Endodermal cell (in vitro differentiated cells): Measurements from ENCODE around the gene MCTP1. TPM values are rescaled to one million over a fixed set of nuclear protein-coding genes. Genes with fewer than 3 reads are reported as not detected.

Source experiments
- DNase-seq: peaks from one replicate; pipeline ENCODE4 v3.0.0-alpha.2; 2017
- H3K27ac ChIP-seq: 2 replicates; pipeline ENCODE4 v1.5.1; 2013; ENCODE audit warnings: mild to moderate bottlenecking, low read depth, low read length, moderate library complexity
- H3K27me3 ChIP-seq: 2 replicates; pipeline ENCODE4 v1.6.1; 2013; ENCODE audit warnings: mild to moderate bottlenecking, low read length, moderate library complexity; ENCODE audit not compliant: insufficient read depth, control insufficient read depth, poor library complexity, severe bottlenecking
- H3K36me3 ChIP-seq: 2 replicates; pipeline ENCODE4 v1.7.0; 2013; ENCODE audit warnings: mild to moderate bottlenecking, low read length, moderate library complexity; ENCODE audit not compliant: control insufficient read depth, insufficient read depth
- H3K4me1 ChIP-seq: one replicate; pipeline ENCODE4 v1.7.0; 2013; ENCODE audit warnings: low read length; ENCODE audit not compliant: control insufficient read depth, insufficient read depth
- H3K4me3 ChIP-seq: 2 replicates; pipeline ENCODE4 v1.5.1; 2013; ENCODE audit warnings: mild to moderate bottlenecking, low read length, moderate library complexity
- H3K9ac ChIP-seq: 2 replicates; pipeline ENCODE4 v1.6.1; 2013; ENCODE audit warnings: mild to moderate bottlenecking, low read length, moderate library complexity; ENCODE audit not compliant: poor library complexity, severe bottlenecking; ENCODE audit errors: extremely low read depth
- H3K9me3 ChIP-seq: 2 replicates; pipeline ENCODE4 v1.6.1; 2013; ENCODE audit warnings: mild to moderate bottlenecking, low read length, moderate library complexity; ENCODE audit not compliant: control insufficient read depth
- H3K27ac Mint-ChIP-seq: 2 replicates; pipeline ENCODE4 v1.8.0; 2020; ENCODE audit warnings: mixed read lengths
- H3K27me3 Mint-ChIP-seq: 2 replicates; pipeline ENCODE4 v1.8.0; 2021; ENCODE audit warnings: mild to moderate bottlenecking, mixed read lengths; ENCODE audit not compliant: insufficient read depth
- H3K36me3 Mint-ChIP-seq: 2 replicates; pipeline ENCODE4 v1.8.0; 2020; ENCODE audit warnings: low read depth, mixed read lengths
- H3K4me1 Mint-ChIP-seq: 2 replicates; pipeline ENCODE4 v1.8.0; 2020; ENCODE audit warnings: mixed read lengths
- H3K4me3 Mint-ChIP-seq: 2 replicates; pipeline ENCODE4 v1.8.0; 2020; ENCODE audit warnings: mild to moderate bottlenecking, moderate library complexity, mixed read lengths
- H3K9me3 Mint-ChIP-seq: 2 replicates; pipeline ENCODE4 v1.8.0; 2020; ENCODE audit warnings: mild to moderate bottlenecking, mixed read lengths
- CTCF ChIP-seq: fragments of 200-600 bp; sonication (generic); conservative IDR thresholded peaks from 2 replicates; pipeline ENCODE4 v1.5.0; 2021; ENCODE audit warnings: antibody characterized with exemption, mild to moderate bottlenecking
- WGBS, 2 experiments: methylation state at CpG; one replicate each; pipeline versions ENCODE4 v1.1.5 to v1.1.7; 2013; ENCODE audit warnings: missing lambda C conversion rate in 2 of 2, mixed read lengths in 1 of 2; ENCODE audit not compliant: insufficient coverage in 1 of 2, insufficient read length in 1 of 2; 5-methylcytosine and 5-hydroxymethylcytosine counted together
- total RNA-seq, 2 donors: library from RNA; stranded (reverse); fragmentation: NEBNext Ultra II Directional in 1 of 2; extraction: Animal tissue kit (Norgen Biotek cat#: 25700) in 1 of 2; gene quantifications; 2 replicates in 1 of 2; 3 replicates in 1 of 2; pipeline ENCODE4 v1.2.1, GENCODE V29; 2021

MCTP1 gene
- total RNA-seq, 2 donors from 2014 or later = 0.71 to 3.7 TPM

DNA sequence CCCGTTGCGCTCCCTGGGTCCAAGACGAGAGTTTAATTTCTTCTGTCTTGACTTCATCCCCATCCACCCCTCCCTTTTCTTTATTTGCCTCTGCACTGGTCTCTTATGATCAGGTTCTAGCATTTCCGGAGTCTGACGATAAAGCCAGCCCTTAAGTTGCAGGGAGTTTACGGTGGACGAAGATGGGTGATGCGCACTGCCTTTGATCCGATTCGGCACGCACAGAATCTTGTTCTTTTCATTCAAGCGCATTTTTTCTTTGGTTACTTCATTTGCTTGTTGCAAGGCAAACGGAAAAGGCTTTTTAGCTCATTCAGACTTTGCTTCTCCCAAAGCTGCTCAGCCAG is 488 bp upstream of the MCTP1 start:
- no peak overlapping the region for H3K9ac ChIP-seq

DNA sequence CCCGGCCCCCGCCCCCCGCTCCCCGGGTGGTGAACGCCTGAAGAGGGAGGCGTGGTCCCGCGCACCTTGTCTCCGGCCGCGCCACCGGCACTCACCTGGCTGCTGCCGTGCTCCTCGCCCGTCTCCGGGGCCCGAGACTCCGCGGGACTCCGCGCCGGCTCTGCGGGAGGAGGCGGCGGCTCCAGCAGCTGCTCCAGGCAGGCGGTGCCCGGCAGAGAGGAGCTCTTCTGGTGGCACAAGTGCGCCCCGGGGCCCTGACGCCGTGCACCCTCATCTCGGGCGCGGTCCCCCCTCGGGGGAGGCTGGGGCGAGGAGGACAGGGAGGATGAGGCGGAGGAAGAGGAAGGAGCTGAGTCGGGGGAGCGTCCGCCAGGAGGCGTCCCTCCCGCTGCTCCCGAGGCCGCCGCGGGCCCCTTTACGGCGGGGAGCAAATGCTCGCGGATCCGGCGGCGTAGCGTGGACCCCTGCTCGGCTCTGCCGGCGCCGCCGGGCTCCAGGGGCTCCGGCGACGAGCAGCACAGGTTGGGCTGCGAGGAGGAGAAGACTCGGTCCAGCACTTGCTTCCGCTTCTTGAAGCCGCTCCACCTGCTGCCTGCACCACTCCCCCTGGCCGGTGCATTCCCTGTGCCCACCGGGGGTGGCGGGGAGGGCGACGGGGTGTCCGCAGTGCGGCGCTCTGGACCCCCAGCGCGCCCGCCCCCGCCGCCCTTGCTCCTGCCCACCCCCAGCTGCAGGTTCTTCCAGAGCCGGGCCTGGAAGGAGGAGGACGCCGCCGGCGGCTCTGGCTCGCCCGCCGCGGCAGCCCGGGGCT is 928 bp downstream of the MCTP1 start:
- Mint-ChIP-seq H3K4me3 (peak overlapping the region; percentile 58), H3K27me3 (peaks cover 46% of the 10 kb centered on the region), H3K36me3 (no peaks in the 10 kb centered on the region), H3K9me3 (no peaks in the 10 kb centered on the region), H3K27ac (no peak overlapping the region), H3K4me1 (peaks cover 15% of the 10 kb centered on the region)
- H3K36me3 ChIP-seq = no peaks in the 10 kb centered on the region
- H3K9ac ChIP-seq = no peak overlapping the region
- peak; percentile 88 for DNase-seq
- TF ChIP-seq CTCF = peak; percentile 81
- 0% methylated on average over 12 to 85 of the region's 89 CpGs for WGBS, 2 experiments
- peak overlapping the region; percentile 75 for H3K4me3 ChIP-seq
- no peaks in the 10 kb centered on the region for H3K4me1 ChIP-seq
- H3K27ac ChIP-seq = no peak overlapping the region
- H3K9me3 ChIP-seq = no peaks in the 10 kb centered on the region
- peaks cover 73% of the 10 kb centered on the region for H3K27me3 ChIP-seq

More for the DNA sequence above, 488 bp upstream of the MCTP1 start:
- Mint-ChIP-seq H3K27ac (no peak overlapping the region), H3K9me3 (no peaks in the 10 kb centered on the region), H3K4me3 (peak overlapping the region; percentile 58), H3K4me1 (peaks cover 15% of the 10 kb centered on the region), H3K27me3 (peaks cover 49% of the 10 kb centered on the region), H3K36me3 (no peaks in the 10 kb centered on the region)
- 3 to 6% methylated on average over 13 of the region's 13 CpGs for WGBS, 2 experiments
- H3K27ac ChIP-seq = no peak overlapping the region
- no peaks in the 10 kb centered on the region for H3K36me3 ChIP-seq
- H3K4me3 ChIP-seq = peak overlapping the region; percentile 68
- no peak for DNase-seq
- H3K9me3 ChIP-seq = no peaks in the 10 kb centered on the region
- TF ChIP-seq CTCF = no peak
- H3K27me3 ChIP-seq = peaks cover 87% of the 10 kb centered on the region
- H3K4me1 ChIP-seq = no peaks in the 10 kb centered on the region

GRCh38 chr5:95283022-95283615 is 1.8 kb downstream of the MCTP1 start:
- Histone ChIP-seq H3K4me3 (peak overlapping the region; percentile 66), H3K4me1 (no peaks in the 10 kb centered on the region), H3K9ac (no peak overlapping the region), H3K27me3 (peaks cover 64% of the 10 kb centered on the region), H3K27ac (no peak overlapping the region), H3K36me3 (no peaks in the 10 kb centered on the region), H3K9me3 (no peaks in the 10 kb centered on the region)
- DNase-seq = peak; percentile 61
- no peak for TF ChIP-seq CTCF
- Mint-ChIP-seq H3K4me3 (peak overlapping the region; percentile 58), H3K27me3 (peaks cover 45% of the 10 kb centered on the region), H3K4me1 (peaks cover 15% of the 10 kb centered on the region), H3K27ac (no peak overlapping the region), H3K36me3 (no peaks in the 10 kb centered on the region), H3K9me3 (no peaks in the 10 kb centered on the region)
- WGBS, 2 experiments = 0 to 26% methylated on average over 1 to 8 of the region's 10 CpGs
